Cortex of kidney (tissue), 1 donor: ENCODE results near the gene MTHFD2L.

Experiments used
- DNase-seq: peaks from one replicate; lab custom pipeline; 2025; lab: John Stamatoyannopoulos, UW

Gene MTHFD2L

GRCh38 chr4:74252933-74253332 lies 95.0 kb downstream of the MTHFD2L start:
- no peak for DNase-seq

- DNase-seq, result no peak
Observed at GRCh38 chr4:74254386-74254785, 96.5 kb downstream of the MTHFD2L start.

GRCh38 chr4:74255096-74255495 lies 97.2 kb downstream of the MTHFD2L start:
- DNase-seq, result no peak

- no peak for DNase-seq
Observed at GRCh38 chr4:74258963-74259362, 101.0 kb downstream of the MTHFD2L start.

GRCh38 chr4:74260036-74260435 lies 102.1 kb downstream of the MTHFD2L start:
- no peak for DNase-seq

GRCh38 chr4:74262522-74262921 lies 104.6 kb downstream of the MTHFD2L start:
- DNase-seq, result no peak

- DNase-seq, result no peak
Observed at GRCh38 chr4:74263551-74263950, 105.6 kb downstream of the MTHFD2L start.

GRCh38 chr4:74266081-74266480 lies 108.2 kb downstream of the MTHFD2L start:
- no peak for DNase-seq

GRCh38 chr4:74267998-74268606 lies 110.2 kb downstream of the MTHFD2L start:
- no peak for DNase-seq

- DNase-seq, result no peak
Observed at GRCh38 chr4:74268643-74269042, 110.7 kb downstream of the MTHFD2L start.

- DNase-seq, result no peak
Observed at GRCh38 chr4:74278490-74278889, 120.6 kb downstream of the MTHFD2L start.

- DNase-seq, result no peak
Observed at GRCh38 chr4:74279716-74280115, 121.8 kb downstream of the MTHFD2L start.

GRCh38 chr4:74282926-74283325 lies 125.0 kb downstream of the MTHFD2L start:
- no peak for DNase-seq

- no peak for DNase-seq
Observed at GRCh38 chr4:74283614-74284013, 125.7 kb downstream of the MTHFD2L start.

- no peak for DNase-seq
Observed at GRCh38 chr4:74284053-74284452, 126.1 kb downstream of the MTHFD2L start.

- no peak for DNase-seq
Observed at GRCh38 chr4:74287164-74287563, 129.2 kb downstream of the MTHFD2L start.

- DNase-seq, result no peak
Observed at GRCh38 chr4:74287791-74288190, 129.9 kb downstream of the MTHFD2L start.

GRCh38 chr4:74291471-74291870 lies 133.6 kb downstream of the MTHFD2L start:
- DNase-seq, result no peak

- no peak for DNase-seq
Observed at GRCh38 chr4:74292111-74292870, 134.4 kb downstream of the MTHFD2L start.

- DNase-seq, result no peak
Observed at GRCh38 chr4:74293558-74293957, 135.6 kb downstream of the MTHFD2L start.

GRCh38 chr4:74294681-74295080 lies 136.8 kb downstream of the MTHFD2L start:
- DNase-seq, result no peak

- no peak for DNase-seq
Observed at GRCh38 chr4:74297539-74297938, 139.6 kb downstream of the MTHFD2L start.

GRCh38 chr4:74304095-74304625 lies 146.2 kb downstream of the MTHFD2L start:
- no peak for DNase-seq
